ENCODE measurements around the gene PDGFA.
A peak's percentile ranks its signal among the peaks of the same experiment; 100 is the strongest.

The PDGFA gene

GRCh38 chr7:517774-518629 is 1.6 kb downstream of the PDGFA start:
- no peak for DNase-seq (ENCODE audit: low read depth, low spot score)

GRCh38 chr7:516606-517456 is 2.8 kb downstream of the PDGFA start:
- DNase-seq (ENCODE audit: low read depth, low spot score) = no peak

- no peak for DNase-seq (ENCODE audit: low read depth, low spot score)
Observed at GRCh38 chr7:516216-516605, 3.4 kb downstream of the PDGFA start.

GRCh38 chr7:515628-516027 is 4.0 kb downstream of the PDGFA start:
- peak; percentile 75 for DNase-seq (ENCODE audit: low read depth, low spot score)

GRCh38 chr7:514651-515598 is 4.7 kb downstream of the PDGFA start:
- DNase-seq (ENCODE audit: low read depth, low spot score) = no peak

- no peak for DNase-seq (ENCODE audit: low read depth, low spot score)
Observed at GRCh38 chr7:514242-514641, 5.4 kb downstream of the PDGFA start.

- no peak for DNase-seq (ENCODE audit: low read depth, low spot score)
Observed at GRCh38 chr7:513521-514166, 6.0 kb downstream of the PDGFA start.

GRCh38 chr7:512541-513311 is 6.9 kb downstream of the PDGFA start:
- DNase-seq (ENCODE audit: low read depth, low spot score) = no peak

GRCh38 chr7:512146-512510 is 7.5 kb downstream of the PDGFA start:
- DNase-seq (ENCODE audit: low read depth, low spot score) = no peak

- no peak for DNase-seq (ENCODE audit: low read depth, low spot score)
Observed at GRCh38 chr7:511476-512145, 8.0 kb downstream of the PDGFA start.

- no peak for DNase-seq (ENCODE audit: low read depth, low spot score)
Observed at GRCh38 chr7:510782-511281, 8.8 kb downstream of the PDGFA start.

- DNase-seq (ENCODE audit: low read depth, low spot score) = no peak
Observed at GRCh38 chr7:510131-510481, 9.5 kb downstream of the PDGFA start.

- no peak for DNase-seq (ENCODE audit: low read depth, low spot score)
Observed at GRCh38 chr7:509426-510130, 10.1 kb downstream of the PDGFA start.

GRCh38 chr7:508461-509170 is 11.0 kb downstream of the PDGFA start:
- DNase-seq (ENCODE audit: low read depth, low spot score) = no peak

- no peak for DNase-seq (ENCODE audit: low read depth, low spot score)
Observed at GRCh38 chr7:507623-508300, 11.9 kb downstream of the PDGFA start.

GRCh38 chr7:506921-507622 is 12.6 kb downstream of the PDGFA start:
- DNase-seq (ENCODE audit: low read depth, low spot score) = no peak

GRCh38 chr7:506391-506831 is 13.2 kb downstream of the PDGFA start:
- no peak for DNase-seq (ENCODE audit: low read depth, low spot score)
